Glutamatergic neuron (in vitro differentiated cells): ENCODE measurements around the gene ANTXR1. TPM values are rescaled to one million over a fixed set of nuclear protein-coding genes. Genes with fewer than 3 reads are reported as not detected.

ENCODE experiments used
- DNase-seq: peaks from one replicate; pipeline ENCODE4 v3.0.0; 2022
- H3K27ac Mint-ChIP-seq: one replicate; pipeline ENCODE4 v1.8.0; 2020; ENCODE audit warnings: mild to moderate bottlenecking, mixed read lengths, inconsistent platforms; ENCODE audit not compliant: unreplicated experiment
- H3K27me3 Mint-ChIP-seq: one replicate; pipeline ENCODE4 v1.8.0; 2020; ENCODE audit warnings: mild to moderate bottlenecking, moderate library complexity, mixed read lengths, inconsistent platforms; ENCODE audit not compliant: unreplicated experiment
- H3K36me3 Mint-ChIP-seq: one replicate; pipeline ENCODE4 v1.8.0; 2020; ENCODE audit warnings: mild to moderate bottlenecking, mixed read lengths, inconsistent platforms; ENCODE audit not compliant: unreplicated experiment
- H3K4me1 Mint-ChIP-seq: one replicate; pipeline ENCODE4 v1.8.0; 2020; ENCODE audit warnings: mild to moderate bottlenecking, low read depth, mixed read lengths, inconsistent platforms; ENCODE audit not compliant: unreplicated experiment
- H3K4me3 Mint-ChIP-seq: one replicate; pipeline ENCODE4 v1.8.0; 2020; ENCODE audit warnings: mild to moderate bottlenecking, mixed read lengths, inconsistent platforms; ENCODE audit not compliant: unreplicated experiment
- H3K9me3 Mint-ChIP-seq: one replicate; pipeline ENCODE4 v1.8.0; 2020; ENCODE audit warnings: mild to moderate bottlenecking, moderate library complexity, mixed read lengths, inconsistent platforms; ENCODE audit not compliant: unreplicated experiment
- total RNA-seq: library from RNA; stranded (reverse); fragmentation: NEBNext Ultra II Directional; extraction: Animal tissue kit (Norgen Biotek cat#: 25700); gene quantifications from one replicate; pipeline ENCODE4 v1.2.1, GENCODE V29; 2021; ENCODE audit not compliant: unreplicated experiment
- TF ChIP-seq, protein P1 (sequence below): fragments of 200-600 bp; sonication (generic); IDR thresholded peaks from one replicate; pipeline ENCODE4 v1.5.0; 2021; ENCODE audit not compliant: partially characterized antibody, unreplicated experiment

The ANTXR1 gene
- total RNA-seq, 1 donor from 2014 or later: 26.7 TPM

DNA sequence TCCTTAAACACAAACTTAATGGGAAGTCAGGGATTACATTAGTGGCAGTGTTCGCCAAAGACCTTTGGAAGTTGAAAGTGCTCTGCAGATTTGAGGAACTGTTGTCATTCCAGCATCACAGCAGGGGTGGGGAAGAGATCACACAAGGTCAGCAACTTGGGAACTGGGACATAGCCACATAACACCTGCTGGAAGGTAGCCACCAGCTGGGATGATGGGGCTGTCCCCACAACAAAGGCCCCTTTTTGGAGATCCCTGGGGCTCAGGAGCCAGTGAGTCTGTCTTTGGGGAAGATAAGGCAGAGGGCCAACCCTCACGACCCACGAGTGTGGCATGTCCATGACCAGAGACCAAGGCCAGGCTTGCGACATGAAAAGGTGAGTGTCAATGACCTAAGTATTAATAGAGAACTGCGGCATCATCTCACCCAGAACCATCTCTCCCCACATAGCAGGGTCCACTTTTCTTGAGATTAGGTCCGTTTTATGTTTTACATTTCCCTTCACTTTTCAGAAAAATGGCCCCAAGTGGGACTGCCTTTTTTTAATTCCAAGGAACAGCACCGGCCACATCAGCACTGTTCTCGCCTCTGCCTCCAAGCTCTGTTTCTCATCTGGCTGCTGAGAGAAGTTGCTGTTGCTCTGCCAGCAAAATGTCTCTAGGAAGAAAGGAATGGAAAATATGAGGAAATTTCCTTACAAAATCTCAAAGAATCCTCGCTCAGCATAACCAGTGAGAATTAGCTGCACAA is 267.1 kb downstream of the ANTXR1 start:
- Mint-ChIP-seq H3K9me3 (no peaks in the 10 kb centered on the region), H3K27me3 (peaks cover 2% of the 10 kb centered on the region), H3K4me3 (no peak overlapping the region), H3K36me3 (no peaks in the 10 kb centered on the region), H3K4me1 (no peaks in the 10 kb centered on the region), H3K27ac (no peak overlapping the region)
- no peak for DNase-seq
- TF ChIP-seq, protein P1, sequence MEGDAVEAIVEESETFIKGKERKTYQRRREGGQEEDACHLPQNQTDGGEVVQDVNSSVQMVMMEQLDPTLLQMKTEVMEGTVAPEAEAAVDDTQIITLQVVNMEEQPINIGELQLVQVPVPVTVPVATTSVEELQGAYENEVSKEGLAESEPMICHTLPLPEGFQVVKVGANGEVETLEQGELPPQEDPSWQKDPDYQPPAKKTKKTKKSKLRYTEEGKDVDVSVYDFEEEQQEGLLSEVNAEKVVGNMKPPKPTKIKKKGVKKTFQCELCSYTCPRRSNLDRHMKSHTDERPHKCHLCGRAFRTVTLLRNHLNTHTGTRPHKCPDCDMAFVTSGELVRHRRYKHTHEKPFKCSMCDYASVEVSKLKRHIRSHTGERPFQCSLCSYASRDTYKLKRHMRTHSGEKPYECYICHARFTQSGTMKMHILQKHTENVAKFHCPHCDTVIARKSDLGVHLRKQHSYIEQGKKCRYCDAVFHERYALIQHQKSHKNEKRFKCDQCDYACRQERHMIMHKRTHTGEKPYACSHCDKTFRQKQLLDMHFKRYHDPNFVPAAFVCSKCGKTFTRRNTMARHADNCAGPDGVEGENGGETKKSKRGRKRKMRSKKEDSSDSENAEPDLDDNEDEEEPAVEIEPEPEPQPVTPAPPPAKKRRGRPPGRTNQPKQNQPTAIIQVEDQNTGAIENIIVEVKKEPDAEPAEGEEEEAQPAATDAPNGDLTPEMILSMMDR: no peak

DNA sequence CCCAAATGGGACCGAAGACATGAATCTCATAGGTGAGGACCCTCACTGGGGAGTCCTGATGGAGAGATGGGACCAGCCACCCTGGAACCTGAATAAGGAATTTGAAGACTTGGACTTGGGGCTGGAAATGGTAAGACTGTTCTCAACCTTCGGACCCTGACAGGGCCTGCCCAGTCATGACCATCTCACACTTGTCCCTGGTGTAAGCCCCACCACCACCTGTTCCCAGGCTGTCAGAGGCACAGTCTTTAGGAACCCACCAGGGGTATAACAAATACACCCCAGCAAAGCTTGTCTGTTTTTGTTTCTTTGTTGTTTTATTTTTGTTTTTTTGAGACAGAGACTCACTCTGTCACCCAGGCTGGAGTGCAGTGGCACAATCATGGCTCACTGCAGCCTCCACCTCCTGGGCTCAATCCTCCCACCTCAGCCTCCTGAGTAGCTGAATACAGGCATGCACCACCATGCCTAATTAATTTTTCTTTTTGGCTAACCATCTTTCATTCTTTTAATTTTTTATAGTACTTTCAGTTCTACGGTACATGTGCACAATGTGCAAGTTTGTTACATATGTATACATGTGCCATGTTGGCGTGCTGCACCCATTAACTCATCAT is 267.9 kb downstream of the ANTXR1 start:
- Mint-ChIP-seq H3K4me3 (no peak overlapping the region), H3K27me3 (peaks cover 2% of the 10 kb centered on the region), H3K36me3 (no peaks in the 10 kb centered on the region), H3K27ac (no peak overlapping the region), H3K4me1 (no peaks in the 10 kb centered on the region), H3K9me3 (no peaks in the 10 kb centered on the region)
- DNase-seq: no peak
- TF ChIP-seq, protein P1: no peak

DNA sequence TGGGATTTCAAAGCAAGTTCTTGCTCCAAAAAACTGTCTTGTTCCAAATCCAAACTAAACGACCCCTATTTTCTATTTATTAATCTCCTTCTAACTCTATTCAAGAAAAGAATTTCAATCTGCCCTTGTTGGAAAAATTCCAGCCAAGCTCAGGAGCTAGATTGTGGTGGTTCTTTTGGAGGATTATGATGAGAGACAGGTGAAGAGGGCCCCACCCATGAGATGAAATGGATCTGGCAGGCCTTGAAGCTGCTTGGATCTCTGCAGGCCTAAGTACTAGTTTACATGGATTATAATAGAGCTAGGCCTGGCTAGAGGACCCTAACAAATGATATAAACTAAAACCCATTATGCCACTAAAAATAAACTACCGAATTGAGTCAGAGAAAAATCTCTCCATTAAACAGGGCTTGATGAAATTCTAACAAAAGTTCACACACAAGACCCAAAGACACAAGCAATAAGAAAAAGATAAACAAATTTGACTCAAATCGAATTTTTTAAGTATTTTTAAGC is 272.5 kb downstream of the ANTXR1 start:
- DNase-seq: no peak
- Mint-ChIP-seq H3K27ac (no peak overlapping the region), H3K36me3 (no peaks in the 10 kb centered on the region), H3K4me3 (no peak overlapping the region), H3K4me1 (no peaks in the 10 kb centered on the region), H3K9me3 (no peaks in the 10 kb centered on the region), H3K27me3 (peaks cover 2% of the 10 kb centered on the region)
- TF ChIP-seq, protein P1: no peak

DNA sequence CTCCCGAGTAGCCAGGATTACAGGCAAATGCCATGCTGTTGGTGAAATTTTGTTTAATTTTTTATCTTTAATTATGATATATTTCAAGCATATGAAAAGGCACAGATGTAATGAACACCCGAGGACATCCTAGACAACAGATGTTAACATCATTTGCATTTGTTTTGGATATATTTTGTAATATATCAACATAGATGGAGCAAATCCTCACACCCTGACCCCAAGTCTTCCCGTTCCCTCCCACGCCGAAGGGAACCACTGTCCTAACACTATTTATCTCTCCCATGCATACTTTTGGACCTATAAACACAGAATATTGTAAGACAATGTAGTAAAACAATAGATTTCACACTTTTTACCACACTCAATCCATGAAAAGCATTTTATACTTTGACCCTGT is 274.6 kb downstream of the ANTXR1 start:
- Mint-ChIP-seq H3K27ac (no peak overlapping the region), H3K27me3 (peaks cover under 1% of the 10 kb centered on the region), H3K36me3 (no peaks in the 10 kb centered on the region)

More for the DNA sequence above, 274.6 kb downstream of the ANTXR1 start:
- Mint-ChIP-seq H3K4me1 (no peaks in the 10 kb centered on the region), H3K9me3 (no peaks in the 10 kb centered on the region), H3K4me3 (no peak overlapping the region)
- DNase-seq: no peak
- TF ChIP-seq, protein P1: no peak
